ENCODE results near the gene JAM3.

GRCh38 chr11:134039726-134040385 is 29.0 kb upstream of the JAM3 start:
- no peak for TF ChIP-seq POLR2AphosphoS5 (IDR thresholded peaks at IDR 0.05; ENCODE audit: borderline replicate concordance, low read depth, low read length)
- TF ChIP-seq EZH2 (IDR thresholded peaks at IDR 0.05) = no peak

Data from SK-N-MC (cell line).